Measurements from ENCODE around the gene ATP1A1. TPM values are rescaled to one million over a fixed set of nuclear protein-coding genes. Genes with fewer than 3 reads are reported as not detected.

ATP1A1 gene
- total and polyA plus RNA-seq, 4 donors, result 68.6 to 128 (median 82.6) TPM

- no peaks in the 10 kb centered on the region for H3K9me3 ChIP-seq (ENCODE audit: control insufficient read depth in 4 of 4, low read length in 3 of 4)
Measured at GRCh38 chr1:116357487-116357886, 15.6 kb upstream of the ATP1A1 start.

DNA sequence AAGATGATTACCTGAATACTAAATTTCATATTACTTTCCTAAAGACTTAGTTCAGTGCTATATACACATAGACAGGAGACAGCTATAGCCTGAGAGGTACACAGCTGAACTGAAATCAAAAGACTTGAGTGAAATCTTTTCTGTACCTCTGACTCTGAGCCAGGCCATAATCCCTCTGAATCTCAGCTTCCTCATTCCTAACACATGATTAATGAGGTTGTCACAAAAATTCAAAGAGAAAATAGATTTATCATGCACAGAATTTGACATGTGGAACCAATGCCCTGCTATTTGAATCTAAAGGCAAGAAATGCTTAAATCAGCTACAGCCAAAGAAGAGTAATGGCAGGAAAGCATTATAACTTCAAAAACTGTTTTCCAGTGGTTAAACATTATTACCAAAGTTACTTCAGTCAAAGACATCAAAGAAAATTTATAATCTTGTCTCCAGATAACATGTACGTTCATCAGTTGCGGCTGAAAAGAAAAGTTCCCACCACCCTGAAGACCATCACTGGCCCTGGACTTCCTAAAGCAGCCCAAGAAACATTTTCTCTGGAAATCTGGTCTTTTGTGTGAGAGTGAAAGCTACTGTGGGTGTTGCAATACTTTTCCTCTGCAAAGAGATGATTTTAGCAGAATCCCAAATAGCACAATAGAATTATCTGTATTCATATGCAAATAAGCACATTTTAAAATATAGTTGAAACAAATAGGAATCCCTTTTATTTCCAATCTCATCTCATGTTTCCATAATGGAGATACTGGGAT lies 13.8 kb upstream of the ATP1A1 start:
- Histone ChIP-seq H3K36me3 (ENCODE audit: control insufficient read depth in 4 of 4, insufficient read depth in 3 of 4, low read depth in 1 of 4, low read length in 3 of 4) (no peaks in the 10 kb centered on the region), H3K4me1 (ENCODE audit: control insufficient read depth in 4 of 4, insufficient read depth in 4 of 4, low read length in 3 of 4) (peaks cover 0 to 9% (median 7%) of the 10 kb centered on the region in 4 donors), H3K9me3 (ENCODE audit: control insufficient read depth in 4 of 4, low read length in 3 of 4) (no peaks in the 10 kb centered on the region), H3K27me3 (ENCODE audit: control insufficient read depth in 4 of 4, insufficient read depth in 4 of 4, low read length in 3 of 4) (no peaks in the 10 kb centered on the region), H3K9ac (ENCODE audit: low read depth in 1 of 2, low read length in 2 of 2) (no peak overlapping the region), H3K4me3 (ENCODE audit: low read depth in 1 of 3, low read length in 3 of 3) (no peak overlapping the region), H3K27ac (ENCODE audit: low read depth in 1 of 2, low read length in 2 of 2) (no peak overlapping the region)
- WGBS, result 87% methylated on average over 2 of the region's 2 CpGs
- TF ChIP-seq JUND (IDR thresholded peaks at IDR 0.05), result no peak
- no peak for TF ChIP-seq ATF3 (IDR thresholded peaks at IDR 0.05)
- no peak for TF ChIP-seq HNF4G (IDR thresholded peaks at IDR 0.05)
- TF ChIP-seq FOXA2 (IDR thresholded peaks at IDR 0.05), result no peak
- TF ChIP-seq ZBTB33 (IDR thresholded peaks at IDR 0.05), result no peak
- no peak for TF ChIP-seq TAF1 (conservative IDR thresholded peaks at IDR 0.05)
- no peak for TF ChIP-seq MAX (IDR thresholded peaks at IDR 0.05)
- TF ChIP-seq FOXA1 (IDR thresholded peaks at IDR 0.05), result no peak
- TF ChIP-seq, protein P1, sequence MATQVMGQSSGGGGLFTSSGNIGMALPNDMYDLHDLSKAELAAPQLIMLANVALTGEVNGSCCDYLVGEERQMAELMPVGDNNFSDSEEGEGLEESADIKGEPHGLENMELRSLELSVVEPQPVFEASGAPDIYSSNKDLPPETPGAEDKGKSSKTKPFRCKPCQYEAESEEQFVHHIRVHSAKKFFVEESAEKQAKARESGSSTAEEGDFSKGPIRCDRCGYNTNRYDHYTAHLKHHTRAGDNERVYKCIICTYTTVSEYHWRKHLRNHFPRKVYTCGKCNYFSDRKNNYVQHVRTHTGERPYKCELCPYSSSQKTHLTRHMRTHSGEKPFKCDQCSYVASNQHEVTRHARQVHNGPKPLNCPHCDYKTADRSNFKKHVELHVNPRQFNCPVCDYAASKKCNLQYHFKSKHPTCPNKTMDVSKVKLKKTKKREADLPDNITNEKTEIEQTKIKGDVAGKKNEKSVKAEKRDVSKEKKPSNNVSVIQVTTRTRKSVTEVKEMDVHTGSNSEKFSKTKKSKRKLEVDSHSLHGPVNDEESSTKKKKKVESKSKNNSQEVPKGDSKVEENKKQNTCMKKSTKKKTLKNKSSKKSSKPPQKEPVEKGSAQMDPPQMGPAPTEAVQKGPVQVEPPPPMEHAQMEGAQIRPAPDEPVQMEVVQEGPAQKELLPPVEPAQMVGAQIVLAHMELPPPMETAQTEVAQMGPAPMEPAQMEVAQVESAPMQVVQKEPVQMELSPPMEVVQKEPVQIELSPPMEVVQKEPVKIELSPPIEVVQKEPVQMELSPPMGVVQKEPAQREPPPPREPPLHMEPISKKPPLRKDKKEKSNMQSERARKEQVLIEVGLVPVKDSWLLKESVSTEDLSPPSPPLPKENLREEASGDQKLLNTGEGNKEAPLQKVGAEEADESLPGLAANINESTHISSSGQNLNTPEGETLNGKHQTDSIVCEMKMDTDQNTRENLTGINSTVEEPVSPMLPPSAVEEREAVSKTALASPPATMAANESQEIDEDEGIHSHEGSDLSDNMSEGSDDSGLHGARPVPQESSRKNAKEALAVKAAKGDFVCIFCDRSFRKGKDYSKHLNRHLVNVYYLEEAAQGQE (IDR thresholded peaks at IDR 0.05), result no peak
- TF ChIP-seq CTCF (IDR thresholded peaks at IDR 0.05; ENCODE audit: low read depth, low read length, missing input control), result no peak
- no peak for TF ChIP-seq EGR1 (IDR thresholded peaks at IDR 0.05; ENCODE audit: low read depth in 2 of 2)
- TF ChIP-seq RAD21 (IDR thresholded peaks at IDR 0.05), result no peak
- no peak for DNase-seq (ENCODE audit: low spot score)

More at GRCh38 chr1:116357487-116357886, 15.6 kb upstream of the ATP1A1 start:
- DNase-seq (ENCODE audit: low spot score), result no peak
- H3K27me3 ChIP-seq (ENCODE audit: control insufficient read depth in 4 of 4, insufficient read depth in 4 of 4, low read length in 3 of 4), result no peaks in the 10 kb centered on the region
- no peak for TF ChIP-seq ZBTB33 (IDR thresholded peaks at IDR 0.05)
- TF ChIP-seq JUND (IDR thresholded peaks at IDR 0.05), result no peak
- no peak for TF ChIP-seq EGR1 (IDR thresholded peaks at IDR 0.05; ENCODE audit: low read depth in 2 of 2)
- H3K4me1 ChIP-seq (ENCODE audit: control insufficient read depth in 4 of 4, insufficient read depth in 4 of 4, low read length in 3 of 4), result peaks cover 0 to 9% (median 7%) of the 10 kb centered on the region in 4 donors
- H3K36me3 ChIP-seq (ENCODE audit: control insufficient read depth in 4 of 4, insufficient read depth in 3 of 4, low read depth in 1 of 4, low read length in 3 of 4), result no peaks in the 10 kb centered on the region
- H3K27ac ChIP-seq (ENCODE audit: low read depth in 1 of 2, low read length in 2 of 2), result no peak overlapping the region
- no peak overlapping the region for H3K9ac ChIP-seq (ENCODE audit: low read depth in 1 of 2, low read length in 2 of 2)
- no peak overlapping the region for H3K4me3 ChIP-seq (ENCODE audit: low read depth in 1 of 3, low read length in 3 of 3)
- WGBS, result 98% methylated on average over 1 of the region's 1 CpG
